Endothelial cell of hepatic sinusoid (primary cell): ENCODE data around the gene VIPR1.

Source experiments
- in situ Hi-C: cut with HindIII; loops from 2 replicates; pipeline ENCODE4 v1.10.0; 2017; ENCODE audit warnings: low sequenced_read_pairs

The VIPR1 gene

GRCh38 chr3:42502429-42503250 is at the start of gene VIPR1:
Gene VIPR1 (plus strand): TSS chr3:42502643. CDS start chr3:42502736, 93 bp downstream.
- in situ Hi-C loops: no loop called here

GRCh38 chr3:42456211-42456610 is 46.2 kb upstream of the VIPR1 start:
- in situ Hi-C loops: no loop called here

DNA sequence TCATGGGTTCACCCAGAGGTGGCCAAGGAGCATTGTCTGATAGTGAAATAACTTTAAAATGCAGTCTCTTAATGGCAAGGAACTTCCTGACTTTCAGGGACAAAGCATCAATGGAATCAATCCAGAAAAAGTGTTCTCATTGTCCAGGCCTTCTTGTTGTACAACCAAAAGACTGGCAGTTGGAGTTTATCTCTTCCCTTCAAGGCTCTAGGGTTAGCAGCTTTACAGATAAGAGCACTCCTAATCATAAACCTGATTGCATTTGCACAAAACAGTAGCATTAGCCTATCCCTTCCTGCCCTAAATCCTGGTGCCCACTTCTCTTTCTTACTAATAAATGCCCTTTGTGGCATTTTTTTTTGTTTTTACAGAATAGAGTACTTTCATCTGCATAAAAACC is 43.3 kb upstream of the VIPR1 start:
- in situ Hi-C loops: no loop called here

DNA sequence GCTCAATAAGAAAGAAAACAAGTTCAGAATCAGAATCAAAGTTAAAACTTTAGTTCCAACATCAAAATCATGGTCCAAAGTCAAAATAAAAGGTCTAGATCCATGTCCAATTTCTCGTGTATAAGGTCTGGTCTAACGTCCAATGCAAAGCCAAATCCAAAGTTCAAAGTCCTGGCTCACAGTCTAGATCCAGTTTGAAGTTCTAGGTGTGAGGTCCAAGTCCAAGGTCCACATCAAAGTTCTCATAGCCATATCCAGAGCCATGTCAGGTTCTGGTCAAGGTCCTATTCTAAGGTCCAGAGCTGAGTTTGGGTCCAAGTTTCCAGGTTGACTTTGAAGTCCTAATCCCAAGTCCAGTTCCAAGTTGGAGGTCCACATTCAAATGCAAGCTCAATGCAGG is 40.7 kb upstream of the VIPR1 start:
- in situ Hi-C loops: no loop called here

- in situ Hi-C loops: no loop called here
These were observed 39.4 kb upstream of the VIPR1 start for GRCh38 chr3:42463093-42463492.

DNA sequence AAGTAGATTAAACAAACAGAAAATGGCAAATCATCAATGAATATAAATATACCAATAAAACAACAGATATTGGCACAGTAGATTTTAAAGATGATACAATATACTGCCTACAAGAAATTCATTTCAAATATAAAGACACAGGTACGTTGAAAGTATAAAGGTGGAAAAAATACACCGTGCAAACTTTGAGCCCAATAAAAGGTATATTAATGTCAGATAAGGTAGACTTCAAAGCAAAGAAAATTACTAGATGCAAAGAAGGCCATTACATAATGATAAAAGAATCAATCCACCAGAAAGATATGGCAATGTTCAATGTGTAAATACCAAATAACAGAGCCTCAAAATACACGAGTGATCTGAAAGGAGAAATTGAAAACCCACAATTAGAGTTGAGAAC is 34.3 kb upstream of the VIPR1 start:
- in situ Hi-C loops: no loop called here

DNA sequence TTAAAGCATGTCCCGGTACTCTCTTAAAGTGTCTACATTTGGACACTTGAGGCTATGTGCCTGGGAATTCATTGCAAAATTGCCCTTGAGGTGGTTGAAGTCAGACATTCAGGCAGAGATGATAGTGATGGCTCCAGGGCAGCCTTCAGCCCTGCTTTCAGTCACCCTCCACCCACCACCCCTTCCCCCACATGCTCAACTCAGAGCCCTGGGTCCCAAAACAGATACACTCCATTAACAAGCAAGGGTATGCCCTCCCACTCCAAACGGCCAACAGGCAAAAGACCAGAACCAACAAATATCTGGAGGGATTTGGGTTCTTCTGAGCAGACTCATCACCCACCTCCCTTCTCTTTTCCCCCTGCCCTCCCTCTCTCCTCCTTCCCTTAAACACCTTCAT is 29.9 kb upstream of the VIPR1 start:
- in situ Hi-C loops: no loop called here

DNA sequence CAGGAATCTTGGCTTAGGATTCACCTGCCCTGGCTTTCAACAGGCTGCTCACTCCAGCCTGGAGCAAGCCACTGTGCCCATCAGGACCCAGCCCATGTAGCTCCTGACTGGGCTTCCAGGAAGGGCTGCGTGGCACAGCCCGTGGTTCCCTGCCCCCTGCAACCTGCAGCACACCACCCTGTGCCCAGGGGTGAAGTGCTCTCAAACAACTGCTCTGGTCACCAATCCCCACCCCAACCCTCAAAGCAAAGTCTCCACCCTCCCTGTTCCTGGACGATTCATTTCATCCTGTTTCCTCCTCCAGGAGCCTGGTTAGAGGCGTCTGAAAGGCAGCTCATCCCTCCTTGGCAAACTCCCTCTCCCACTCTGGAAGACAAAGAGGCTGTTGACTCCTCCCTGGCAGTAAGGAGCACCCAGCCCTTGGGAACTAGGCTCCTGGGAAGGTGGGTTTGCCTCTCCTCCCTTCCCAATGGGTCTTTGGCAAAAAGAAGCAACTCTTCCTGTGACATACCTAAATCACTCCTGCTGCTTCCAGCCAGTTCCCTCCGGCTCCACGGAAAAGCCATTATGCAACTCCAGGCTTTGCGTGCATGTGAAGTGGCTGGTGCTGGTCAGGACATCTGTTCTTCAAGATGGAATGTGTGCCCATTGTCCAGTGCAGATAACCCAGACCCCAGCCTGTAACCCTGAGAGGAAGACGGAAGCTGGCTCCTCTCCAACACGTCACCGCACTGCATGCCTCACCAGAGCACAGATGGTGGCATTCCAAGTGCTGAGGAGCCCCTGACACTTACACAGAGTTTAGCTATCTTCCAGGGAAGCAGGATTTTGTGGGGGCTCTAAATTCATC is 29.1 kb upstream of the VIPR1 start:
- in situ Hi-C loops: no loop called here

GRCh38 chr3:42476225-42477125 is 26.0 kb upstream of the VIPR1 start:
- in situ Hi-C loops: no loop called here

GRCh38 chr3:42477696-42478095 is 24.7 kb upstream of the VIPR1 start:
- in situ Hi-C loops: no loop called here

- in situ Hi-C loops: no loop called here
These were observed 23.6 kb upstream of the VIPR1 start for GRCh38 chr3:42478830-42479229.

DNA sequence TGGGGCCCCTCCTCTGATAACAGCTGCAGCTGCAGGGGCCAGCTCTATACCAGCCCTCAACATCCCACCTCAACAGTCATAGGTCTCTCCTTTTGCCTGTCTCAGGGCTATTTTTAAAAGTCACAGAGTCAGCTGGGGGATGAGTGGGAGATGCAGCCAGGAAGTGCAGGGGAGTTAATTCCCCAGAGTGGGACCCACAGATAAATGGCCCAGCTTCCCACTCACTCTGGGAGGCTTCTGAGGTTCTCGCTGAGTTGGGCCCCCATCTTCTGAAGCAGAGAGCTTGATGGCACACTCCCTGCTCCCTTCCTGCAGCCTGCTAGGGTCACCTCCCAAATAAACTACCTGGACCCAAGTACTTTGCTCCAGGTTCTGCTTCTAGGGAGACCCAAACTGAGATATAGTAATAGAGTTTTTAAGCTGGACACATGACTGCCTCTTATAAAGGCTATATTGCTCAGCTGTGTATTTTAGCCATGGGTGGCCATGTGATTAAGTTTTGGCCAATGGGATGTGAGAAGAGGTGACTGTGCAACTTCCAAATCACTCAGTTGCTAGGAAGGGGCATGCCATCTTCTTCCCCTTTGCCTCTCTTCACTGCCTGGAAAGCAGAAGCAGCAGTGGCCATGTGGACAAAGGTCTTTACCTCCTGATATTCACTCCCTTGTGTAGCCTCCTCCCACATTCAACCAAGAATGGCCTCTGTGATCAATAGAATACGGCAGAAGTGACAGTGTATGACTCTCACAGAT is 15.5 kb upstream of the VIPR1 start:
- in situ Hi-C loops: no loop called here

GRCh38 chr3:42488687-42489086 is 13.8 kb upstream of the VIPR1 start:
- in situ Hi-C loops: no loop called here

- in situ Hi-C loops: no loop called here
These were observed 13.1 kb upstream of the VIPR1 start for GRCh38 chr3:42489116-42489936.

- in situ Hi-C loops: loop anchor here (5.0 kb wide), 1 partner anchor 53 kb away; no protein-coding TSS in a partner anchor
These were observed 12.6 kb upstream of the VIPR1 start for GRCh38 chr3:42489937-42490227.

DNA sequence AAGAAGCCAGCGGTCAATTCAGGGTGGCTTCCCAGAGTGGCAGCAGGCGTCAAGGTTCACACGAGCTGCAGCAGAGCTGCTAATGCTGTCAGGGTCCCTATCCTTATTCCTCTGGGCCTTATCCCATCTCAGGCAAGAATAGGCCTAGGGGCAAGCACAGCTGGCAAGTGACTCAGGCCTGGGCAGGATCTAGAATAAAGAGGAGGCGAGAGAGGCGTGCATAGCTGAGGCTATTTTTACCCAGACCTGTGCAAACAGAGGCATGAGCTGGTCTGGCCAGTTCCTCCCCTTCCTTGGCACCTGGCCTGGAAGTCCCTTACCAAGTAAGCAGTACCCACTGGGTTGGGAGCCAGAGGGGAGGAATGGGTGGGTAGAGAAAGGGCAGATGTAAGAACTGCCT is 12.2 kb upstream of the VIPR1 start:
- in situ Hi-C loops: loop anchor here (5.0 kb wide), 1 partner anchor 53 kb away; no protein-coding TSS in a partner anchor

DNA sequence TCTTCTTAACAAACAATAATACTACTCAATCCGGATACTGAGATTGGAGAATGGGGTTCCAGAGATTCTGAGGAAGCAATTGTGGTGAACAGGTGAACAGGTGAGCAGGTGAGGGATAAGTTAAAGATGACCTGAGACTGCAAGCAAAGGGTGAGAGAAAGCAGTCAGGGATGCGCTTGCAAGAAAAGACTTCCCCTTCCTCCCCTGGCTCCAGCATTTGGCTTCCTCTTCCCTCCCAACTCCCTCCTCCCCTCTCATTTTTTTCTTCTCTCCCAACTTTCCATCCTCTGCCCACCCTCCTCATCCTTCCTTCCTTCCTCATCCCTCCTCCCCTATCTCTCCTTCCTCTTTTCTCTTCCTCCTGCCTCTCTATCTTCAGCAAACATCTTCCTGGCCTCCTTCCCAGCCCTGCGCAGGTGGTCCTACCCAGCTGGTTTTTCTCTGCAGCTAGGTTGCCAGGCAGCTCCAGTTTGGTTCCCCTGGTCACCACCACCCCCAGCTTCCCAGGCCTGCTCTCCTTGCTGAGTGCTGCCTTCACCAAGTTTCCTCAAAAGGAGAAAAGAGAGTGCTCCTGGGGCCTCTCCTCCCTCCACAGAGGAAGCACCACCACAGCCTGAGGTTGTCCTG is 10.4 kb upstream of the VIPR1 start:
- in situ Hi-C loops: loop anchor here (5.0 kb wide), 1 partner anchor 55 kb away; no protein-coding TSS in a partner anchor

DNA sequence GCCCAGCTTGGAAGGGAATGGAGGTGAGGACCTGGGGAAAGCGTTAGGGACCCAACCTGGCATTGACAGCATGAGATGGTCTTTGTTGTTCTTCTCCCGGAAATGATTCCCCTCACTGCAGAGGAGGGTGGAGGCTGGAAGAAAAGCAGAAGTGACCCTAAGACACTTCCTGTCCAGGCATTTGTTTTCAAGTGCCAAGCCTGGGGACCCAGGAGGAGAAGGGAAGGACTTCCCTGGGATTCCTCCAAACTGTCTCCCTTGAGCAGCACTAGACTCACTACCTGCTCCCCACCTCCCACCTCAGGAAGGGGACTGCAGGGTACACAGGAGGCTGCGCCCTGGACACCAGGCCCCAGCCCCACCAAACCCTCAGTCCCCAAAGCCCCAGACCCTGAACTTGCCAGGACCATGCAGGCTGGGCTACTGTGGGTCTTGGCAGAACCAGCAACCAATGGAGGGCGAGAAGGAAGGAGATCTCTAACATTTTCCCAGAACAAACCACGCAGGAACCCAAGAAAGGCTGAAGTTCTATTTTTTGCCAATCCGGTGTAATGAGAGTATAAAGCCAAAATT is 9.8 kb upstream of the VIPR1 start:
- in situ Hi-C loops: loop anchor here (5.0 kb wide), 1 partner anchor 55 kb away; no protein-coding TSS in a partner anchor
